A673 (cell line): Measurements from ENCODE around the gene C16orf54. TPM values are rescaled to one million over a fixed set of nuclear protein-coding genes. Genes with fewer than 3 reads are reported as not detected.
A peak's percentile ranks its signal among the peaks of the same experiment; 100 is the strongest.
"Not testable (repeated sequence)": the region's sequence is repeated elsewhere in the genome, so short reads cannot be mapped to it uniquely, and the experiment has no call there.

ENCODE experiments used
- BruUV-seq: library from RNA; stranded (reverse); fragments of 400-500 nt; replicated peaks from 2 replicates; lab custom pipeline; 2021; lab: Mats Ljungman, UMichigan
- CTCF ChIA-PET: fragments of 300-600 bp; sonication (Branson Sonifier 250); formaldehyde crosslinking; loops from one replicate; lab custom pipeline; 2022; ENCODE audit warnings: antibody characterized with exemption; lab: Charles Lee
- POLR2A ChIA-PET: fragments of 300-600 bp; sonication (Branson Sonifier 250); formaldehyde crosslinking; loops from one replicate; lab custom pipeline; 2022; ENCODE audit warnings: antibody characterized with exemption; ENCODE audit not compliant: low non-redundant PET; lab: Charles Lee
- DNase-seq: peaks from one replicate; pipeline ENCODE4 v3.0.0-alpha.2; 2015; ENCODE audit warnings: low spot score
- H3K27ac ChIP-seq: fragments of 200-600 bp; sonication (generic); 2 replicates; pipeline ENCODE4 v1.5.1; 2016; ENCODE audit warnings: mixed run types, low read depth, mild to moderate bottlenecking, mixed read lengths, antibody characterized with exemption, low read length; ENCODE audit not compliant: poor library complexity, severe bottlenecking
- H3K27me3 ChIP-seq: fragments of 200-600 bp; sonication (generic); replicated peaks from 2 replicates; pipeline ENCODE4 v1.6.1; 2017; ENCODE audit warnings: mixed run types, low read depth, mild to moderate bottlenecking, mixed read lengths, antibody characterized with exemption, low read length; ENCODE audit not compliant: insufficient read depth, poor library complexity
- H3K36me3 ChIP-seq: fragments of 200-600 bp; sonication (generic); 2 replicates; pipeline ENCODE4 v1.6.1; 2016; ENCODE audit warnings: mixed run types, mild to moderate bottlenecking, mixed read lengths, antibody characterized with exemption, low read length; ENCODE audit not compliant: insufficient read depth, poor library complexity, severe bottlenecking
- H3K4me1 ChIP-seq: fragments of 200-600 bp; sonication (generic); 2 replicates; pipeline ENCODE4 v1.6.1; 2017; ENCODE audit warnings: mixed run types, mild to moderate bottlenecking, mixed read lengths, antibody characterized with exemption, low read length; ENCODE audit not compliant: insufficient read depth, poor library complexity, severe bottlenecking
- H3K4me3 ChIP-seq: fragments of 200-600 bp; sonication (generic); 2 replicates; pipeline ENCODE4 v1.5.1; 2016; ENCODE audit warnings: low read depth, mixed run types, mild to moderate bottlenecking, mixed read lengths, low read length; ENCODE audit not compliant: poor library complexity, severe bottlenecking
- H3K9me3 ChIP-seq: fragments of 200-600 bp; sonication (generic); 2 replicates; pipeline ENCODE4 v1.6.1; 2016; ENCODE audit warnings: mixed run types, low read depth, mild to moderate bottlenecking, mixed read lengths, antibody characterized with exemption, low read length; ENCODE audit not compliant: poor library complexity, severe bottlenecking
- EZH2 ChIP-seq: fragments of 200-600 bp; sonication (generic); IDR thresholded peaks from 2 replicates; pipeline ENCODE4 v1.6.1; 2017; ENCODE audit warnings: borderline replicate concordance, low read depth, mild to moderate bottlenecking, mixed read lengths, antibody characterized with exemption, low read length; ENCODE audit not compliant: poor library complexity, severe bottlenecking
- intact Hi-C: fragments of 100-400 bp; cut with micrococcal nuclease; formaldehyde crosslinking; loops from one replicate; pipeline ENCODE4 v1.10.0; 2022; ENCODE audit not compliant: unreplicated experiment
- total RNA-seq: library from RNA; stranded (reverse); gene quantifications from 2 replicates; pipeline ENCODE4 v1.2.3, GENCODE V29; 2021
- TF ChIP-seq, protein P1 (sequence below): fragments of 300-800, 200-600 bp; sonication (generic); conservative IDR thresholded peaks from 2 replicates; pipeline ENCODE4 v1.5.1; 2017; ENCODE audit warnings: low read depth, mild to moderate bottlenecking, antibody characterized with exemption, low read length, moderate library complexity, mixed read lengths

The C16orf54 gene
- total RNA-seq, 1 experiment from 2014 or later: not detected

DNA sequence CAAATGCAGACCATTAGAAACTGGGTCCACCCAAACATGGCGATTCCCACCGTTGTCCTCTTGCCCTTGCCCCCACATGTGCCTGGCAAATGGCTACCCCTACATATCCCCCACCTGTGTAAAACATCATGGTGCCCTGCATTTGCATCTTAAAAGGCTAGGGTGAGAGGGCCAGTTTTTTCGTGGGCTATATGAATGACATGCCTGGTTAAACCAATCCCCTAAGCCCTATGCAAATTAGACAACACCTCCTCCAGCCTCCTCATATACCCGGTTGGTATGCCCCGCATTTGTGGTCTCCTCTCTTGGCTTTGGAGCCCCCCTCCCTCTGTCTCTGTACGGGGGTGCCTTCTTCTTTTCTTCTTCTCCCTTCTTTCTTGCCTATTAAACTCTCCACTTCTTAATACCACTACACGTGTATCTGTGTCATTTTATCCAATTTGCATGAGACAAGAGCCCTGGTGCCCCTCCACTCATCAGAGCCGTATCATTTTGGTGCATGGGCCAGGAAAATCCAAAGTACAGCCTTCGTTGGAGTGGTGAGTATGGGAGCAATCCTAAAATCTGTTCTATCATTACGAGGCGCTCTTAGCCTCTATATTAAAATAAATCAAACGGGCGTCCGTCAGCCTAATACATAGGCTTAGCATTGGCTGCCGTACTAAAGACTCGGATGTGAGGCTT is 36.7 kb downstream of the C16orf54 start:
- intact Hi-C loops: no loop called here
- CTCF ChIA-PET: no interaction called here
- no peak for DNase-seq
- no TSS peak for BruUV-seq
- no peak overlapping the region for H3K27ac ChIP-seq
- H3K4me3 ChIP-seq: no peak overlapping the region
- no peaks in the 10 kb centered on the region for H3K4me1 ChIP-seq
- no peaks in the 10 kb centered on the region for H3K9me3 ChIP-seq
- TF ChIP-seq, protein P1, sequence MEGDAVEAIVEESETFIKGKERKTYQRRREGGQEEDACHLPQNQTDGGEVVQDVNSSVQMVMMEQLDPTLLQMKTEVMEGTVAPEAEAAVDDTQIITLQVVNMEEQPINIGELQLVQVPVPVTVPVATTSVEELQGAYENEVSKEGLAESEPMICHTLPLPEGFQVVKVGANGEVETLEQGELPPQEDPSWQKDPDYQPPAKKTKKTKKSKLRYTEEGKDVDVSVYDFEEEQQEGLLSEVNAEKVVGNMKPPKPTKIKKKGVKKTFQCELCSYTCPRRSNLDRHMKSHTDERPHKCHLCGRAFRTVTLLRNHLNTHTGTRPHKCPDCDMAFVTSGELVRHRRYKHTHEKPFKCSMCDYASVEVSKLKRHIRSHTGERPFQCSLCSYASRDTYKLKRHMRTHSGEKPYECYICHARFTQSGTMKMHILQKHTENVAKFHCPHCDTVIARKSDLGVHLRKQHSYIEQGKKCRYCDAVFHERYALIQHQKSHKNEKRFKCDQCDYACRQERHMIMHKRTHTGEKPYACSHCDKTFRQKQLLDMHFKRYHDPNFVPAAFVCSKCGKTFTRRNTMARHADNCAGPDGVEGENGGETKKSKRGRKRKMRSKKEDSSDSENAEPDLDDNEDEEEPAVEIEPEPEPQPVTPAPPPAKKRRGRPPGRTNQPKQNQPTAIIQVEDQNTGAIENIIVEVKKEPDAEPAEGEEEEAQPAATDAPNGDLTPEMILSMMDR: no peak
- TF ChIP-seq EZH2: no peak
- POLR2A ChIA-PET: no interaction called here
- no peaks in the 10 kb centered on the region for H3K36me3 ChIP-seq
- no peaks in the 10 kb centered on the region for H3K27me3 ChIP-seq

DNA sequence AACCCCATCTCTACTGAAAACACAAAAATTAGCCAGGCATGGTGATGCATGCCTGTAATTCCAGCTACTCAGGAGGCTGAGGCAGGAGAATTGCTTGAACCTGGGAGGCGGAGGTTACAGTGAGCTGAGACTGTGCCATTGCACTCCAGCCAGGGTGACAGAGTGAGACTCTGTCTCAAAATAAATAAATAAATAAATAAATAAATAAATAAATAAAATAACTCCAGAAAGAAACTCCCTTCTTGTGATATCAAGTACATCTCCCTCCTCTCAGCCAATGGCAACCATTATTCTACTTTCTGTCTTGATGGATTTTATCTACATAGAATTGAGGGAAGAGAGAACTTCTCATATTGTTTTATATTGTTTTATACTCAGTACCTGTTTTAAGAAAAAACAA is 38.6 kb downstream of the C16orf54 start:
- POLR2A ChIA-PET, DNase-seq, H3K36me3 ChIP-seq, intact Hi-C loops, H3K27ac ChIP-seq, H3K9me3 ChIP-seq, H3K4me3 ChIP-seq, H3K4me1 ChIP-seq, H3K27me3 ChIP-seq, BruUV-seq: not testable (repeated sequence)
- CTCF ChIA-PET: interaction anchor here (0.6 kb wide), 1 partner anchor 16 kb away, joined by 4 read pairs; no protein-coding TSS in a partner anchor

- ChIA-PET POLR2A (no interaction called here), CTCF (no interaction called here)
- Histone ChIP-seq H3K4me1 (peaks cover 13% of the 10 kb centered on the region), H3K4me3 (no peak overlapping the region), H3K36me3 (no peaks in the 10 kb centered on the region), H3K27me3 (no peaks in the 10 kb centered on the region), H3K27ac (no peak overlapping the region), H3K9me3 (no peaks in the 10 kb centered on the region)
- no peak for TF ChIP-seq EZH2
- TF ChIP-seq, protein P1: no peak
- no TSS peak for BruUV-seq
- intact Hi-C loops: no loop called here
- DNase-seq: no peak
Measured at GRCh38 chr16:29705030-29705429, 40.8 kb downstream of the C16orf54 start.

GRCh38 chr16:29702269-29702668 is 43.5 kb downstream of the C16orf54 start:
- BruUV-seq: no TSS peak
- Histone ChIP-seq H3K27me3 (no peaks in the 10 kb centered on the region), H3K4me1 (peaks cover 13% of the 10 kb centered on the region), H3K36me3 (no peaks in the 10 kb centered on the region), H3K4me3 (no peak overlapping the region), H3K27ac (peak overlapping the region; percentile 4), H3K9me3 (no peaks in the 10 kb centered on the region)
- peak; percentile 62 for DNase-seq
- ChIA-PET CTCF (no interaction called here), POLR2A (interaction anchor here (0.7 kb wide), 1 partner anchor 325 kb away, joined by 3 read pairs; no protein-coding TSS in a partner anchor)
- TF ChIP-seq EZH2: no peak
- TF ChIP-seq, protein P1: no peak
- intact Hi-C loops: no loop called here
